HG03103 (cell line): Measurements from ENCODE around the gene LITAF.
"Not testable (repeated sequence)": the region's sequence is repeated elsewhere in the genome, so short reads cannot be mapped to it uniquely, and the experiment has no call there.

ENCODE experiments used
- ATAC-seq: cut with Tn5 transposase; IDR thresholded peaks from one replicate; pipeline ENCODE4 v1.9.1; 2021; ENCODE audit warnings: low read depth; ENCODE audit not compliant: unreplicated experiment

The LITAF gene

GRCh38 chr16:11621920-11622651 lies 35.4 kb upstream of the LITAF start:
- no peak for ATAC-seq

- no peak for ATAC-seq
These were observed 34.8 kb upstream of the LITAF start for GRCh38 chr16:11621539-11621919.

- no peak for ATAC-seq
These were observed 33.7 kb upstream of the LITAF start for GRCh38 chr16:11620243-11621003.

- ATAC-seq, result no peak
These were observed 32.7 kb upstream of the LITAF start for GRCh38 chr16:11619327-11619851.

GRCh38 chr16:11618107-11618717 lies 31.5 kb upstream of the LITAF start:
- no peak for ATAC-seq

- ATAC-seq, result no peak
These were observed 29.2 kb upstream of the LITAF start for GRCh38 chr16:11615748-11616447.

GRCh38 chr16:11614587-11615175 lies 28.0 kb upstream of the LITAF start:
- ATAC-seq, result no peak

- ATAC-seq, result no peak
These were observed 26.9 kb upstream of the LITAF start for GRCh38 chr16:11613381-11614303.

GRCh38 chr16:11612665-11613025 lies 25.9 kb upstream of the LITAF start:
- ATAC-seq, result no peak

- ATAC-seq, result no peak
These were observed 25.3 kb upstream of the LITAF start for GRCh38 chr16:11611871-11612664.

GRCh38 chr16:11610580-11610979 lies 23.9 kb upstream of the LITAF start:
- no peak for ATAC-seq

GRCh38 chr16:11610121-11610505 lies 23.4 kb upstream of the LITAF start:
- ATAC-seq, result no peak

- no peak for ATAC-seq
These were observed 22.9 kb upstream of the LITAF start for GRCh38 chr16:11609474-11610120.

GRCh38 chr16:11605891-11606290 lies 19.2 kb upstream of the LITAF start:
- ATAC-seq, result no peak

GRCh38 chr16:11605564-11605886 lies 18.8 kb upstream of the LITAF start:
- no peak for ATAC-seq

GRCh38 chr16:11604783-11605563 lies 18.3 kb upstream of the LITAF start:
- no peak for ATAC-seq

GRCh38 chr16:11604296-11604695 lies 17.6 kb upstream of the LITAF start:
- ATAC-seq, result not testable (repeated sequence)

- ATAC-seq, result no peak
These were observed 16.6 kb upstream of the LITAF start for GRCh38 chr16:11603331-11603750.
